Pons (tissue), 1 donor: Measurements from ENCODE around the gene TPP2.

Source experiments
- DNase-seq: peaks from one replicate; pipeline ENCODE4 v3.0.0-alpha.2; 2016; ENCODE audit warnings: low spot score

The TPP2 gene

DNA sequence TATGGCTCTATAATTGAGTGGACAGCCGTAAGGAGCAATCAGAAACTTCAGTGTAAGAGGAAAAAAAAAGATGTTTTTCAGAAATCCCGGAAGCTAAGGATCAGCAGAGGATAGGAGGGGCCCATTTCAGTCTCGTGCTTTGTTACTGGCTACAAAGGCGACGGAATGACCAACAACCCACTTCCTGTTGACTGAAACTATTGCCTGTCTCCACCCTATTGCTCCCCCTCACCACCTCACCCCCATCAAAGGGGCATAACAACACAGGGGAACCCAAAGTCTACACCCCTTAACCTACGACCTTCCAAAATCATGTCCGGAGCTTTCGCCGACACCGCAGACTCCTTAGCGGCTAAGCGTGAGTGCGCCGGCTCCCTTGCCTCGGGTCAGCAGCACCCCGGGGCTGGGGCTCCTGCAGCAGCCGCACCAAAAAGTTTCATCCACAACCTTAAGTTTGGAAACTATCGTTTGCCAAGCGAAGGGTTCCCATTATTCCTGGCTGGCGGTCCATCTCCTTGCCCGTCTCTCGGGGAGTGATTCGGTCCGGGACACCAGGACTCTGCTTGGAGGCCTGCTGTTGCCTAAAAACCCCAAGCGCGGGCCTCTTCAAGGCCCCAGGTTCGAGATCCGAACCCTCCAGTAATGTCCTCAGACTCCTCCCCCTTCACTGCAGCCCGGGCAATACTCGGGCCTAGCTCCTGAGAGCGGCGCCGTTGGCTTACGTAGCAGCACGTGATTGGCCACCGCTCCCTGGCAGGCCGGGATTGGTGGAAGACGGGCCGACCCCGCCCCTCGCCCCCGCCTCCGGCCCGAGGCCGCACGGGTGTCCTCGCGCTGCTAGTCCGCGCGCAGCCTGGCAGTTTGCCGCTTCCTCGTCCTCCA is at the start of gene TPP2:
TPP2 (plus strand) TSS at position 840 of the 882 bp plus-strand sequence. CDS start 53 bp downstream, outside the sequence.
- DNase-seq: peak; percentile 96

DNA sequence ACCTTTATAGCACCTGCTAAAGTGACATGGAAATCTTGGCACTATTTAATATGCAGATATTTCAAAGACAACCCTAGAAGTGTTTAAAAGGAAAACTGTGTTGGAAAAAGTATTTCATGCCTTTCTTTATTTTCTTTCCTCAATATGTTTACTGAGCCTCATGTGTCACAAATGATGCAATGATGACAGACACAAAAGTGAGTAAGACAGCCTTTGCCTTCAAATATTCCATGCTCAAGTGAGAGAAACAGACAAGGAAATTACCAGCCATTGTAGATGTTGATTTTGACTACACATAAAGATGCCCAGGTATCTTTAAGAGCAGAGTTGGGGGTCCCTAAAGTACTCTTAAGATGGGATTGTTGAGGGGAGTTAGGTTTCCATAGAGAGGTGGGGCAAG is 48.0 kb upstream of the TPP2 start:
- no peak for DNase-seq

DNA sequence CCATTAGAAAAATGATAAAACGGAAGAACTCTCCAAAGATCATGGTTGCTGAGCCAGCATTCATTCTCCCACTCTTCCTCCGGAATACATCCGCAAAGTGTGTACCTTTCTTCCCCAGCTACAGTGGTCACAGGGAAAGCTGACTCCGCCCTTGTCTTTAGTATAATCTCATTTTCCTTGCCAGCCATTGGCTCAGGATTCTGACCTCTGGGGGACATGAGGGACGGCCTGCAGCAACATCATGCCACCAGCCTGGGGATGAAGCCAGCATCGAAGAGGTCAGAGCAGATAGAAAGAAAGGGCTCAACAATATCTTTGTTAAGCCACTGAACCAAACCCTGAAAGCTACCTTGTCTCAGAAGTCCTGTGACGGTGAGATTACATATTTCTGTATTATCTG is 46.3 kb upstream of the TPP2 start:
- DNase-seq: no peak

DNA sequence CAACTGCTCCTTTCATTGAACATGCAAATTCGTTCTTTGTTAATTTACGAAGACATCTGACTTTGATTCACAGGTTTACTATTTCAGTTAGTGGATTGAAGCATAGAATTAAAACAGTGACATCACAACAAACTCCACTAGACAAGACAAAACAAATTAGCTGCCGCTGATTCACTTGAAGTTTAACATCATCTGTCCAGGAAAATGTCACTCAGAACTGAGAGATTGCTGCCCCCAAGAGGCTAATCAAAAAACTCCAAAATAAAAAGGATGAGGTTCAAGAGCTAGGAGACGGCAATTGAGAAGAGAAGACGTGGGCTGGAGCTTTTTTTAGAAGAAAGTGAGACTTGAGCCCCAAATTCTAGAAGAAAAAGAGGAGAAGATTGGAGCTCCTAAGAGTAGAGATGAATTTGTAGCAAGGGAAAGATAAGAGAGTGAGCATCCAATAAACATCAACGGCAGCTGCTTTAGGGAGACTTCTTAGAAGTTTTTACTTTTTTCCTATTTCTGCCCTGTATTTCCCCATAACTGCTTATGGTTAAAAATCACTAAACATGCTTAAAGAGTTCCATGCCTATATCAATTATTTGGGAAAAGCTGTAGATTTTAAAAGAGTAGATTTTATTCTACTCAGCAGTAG is 40.8 kb upstream of the TPP2 start:
- peak; percentile 65 for DNase-seq

DNA sequence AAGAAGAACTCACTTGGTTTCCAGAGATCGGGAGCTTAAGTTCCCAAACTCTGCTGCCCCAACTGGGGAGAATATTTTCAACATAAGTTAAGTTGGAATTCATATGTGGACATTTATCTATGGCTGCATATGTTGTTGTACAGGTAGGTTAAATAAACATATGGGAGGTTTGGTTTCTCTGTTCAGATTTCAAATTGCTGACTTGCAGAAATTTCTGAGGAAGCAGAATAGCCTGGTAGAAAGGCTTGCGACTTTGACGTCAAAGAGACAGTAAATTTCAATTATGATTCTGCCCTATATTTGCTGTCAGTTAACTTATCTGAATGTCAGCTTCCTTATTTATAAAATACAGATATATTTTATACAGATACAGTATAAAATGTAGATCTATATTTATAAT is 40.0 kb upstream of the TPP2 start:
- DNase-seq: no peak

DNA sequence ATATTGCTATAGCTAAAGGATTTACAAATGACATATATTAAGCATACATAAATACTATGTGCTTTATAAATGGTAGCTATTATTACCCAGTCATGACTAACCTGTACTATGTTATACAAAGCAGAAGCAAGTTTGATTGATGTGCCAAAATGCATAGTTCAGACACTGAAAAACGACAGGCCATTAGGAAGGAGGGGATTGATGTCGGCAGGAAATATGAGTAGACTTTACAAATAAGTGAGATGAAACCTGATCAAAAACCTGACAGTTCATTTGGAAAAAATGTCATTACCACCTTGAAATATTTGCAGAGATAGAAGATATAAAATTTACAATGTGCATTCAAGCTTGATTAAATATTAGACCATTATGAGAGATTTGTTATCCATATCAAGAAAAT is 38.8 kb upstream of the TPP2 start:
- DNase-seq: no peak

DNA sequence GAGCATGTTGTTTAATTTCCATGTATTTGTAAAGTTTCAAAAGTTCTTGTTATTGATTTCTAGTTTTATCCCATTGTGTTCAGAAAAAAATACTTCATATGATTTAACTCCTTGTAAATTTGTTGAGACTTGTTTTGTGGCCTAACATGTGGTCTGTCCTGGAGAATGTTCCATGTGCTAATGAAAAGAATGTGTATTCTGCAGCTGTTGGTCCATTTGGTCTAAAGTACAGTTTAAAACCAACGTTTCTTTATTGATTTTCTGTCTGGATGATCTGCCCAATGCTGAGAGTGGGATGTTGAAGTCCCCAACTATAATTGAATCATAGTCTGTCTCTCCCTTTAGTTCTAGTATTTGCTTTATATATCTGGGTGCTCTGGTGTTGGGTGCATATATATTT is 34.9 kb upstream of the TPP2 start:
- DNase-seq: no peak

DNA sequence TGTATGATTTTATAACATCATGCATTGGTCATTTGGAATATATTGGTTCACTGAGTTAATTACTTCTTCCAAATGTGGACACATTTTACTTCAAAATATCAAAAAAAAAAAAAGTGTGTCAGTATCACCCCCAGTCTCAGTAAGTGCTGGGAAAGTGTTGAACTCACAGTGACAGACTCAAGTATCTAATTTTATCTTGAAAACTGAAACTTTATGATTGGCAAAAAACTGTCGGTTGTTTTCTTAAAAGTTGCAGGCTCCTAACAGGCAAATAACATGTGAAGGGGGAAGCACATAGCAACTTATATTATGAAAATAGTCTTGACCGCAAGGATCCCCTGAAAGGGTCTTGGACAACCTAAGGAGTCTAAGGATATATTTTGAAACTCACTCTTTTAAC is 33.5 kb upstream of the TPP2 start:
- no peak for DNase-seq

DNA sequence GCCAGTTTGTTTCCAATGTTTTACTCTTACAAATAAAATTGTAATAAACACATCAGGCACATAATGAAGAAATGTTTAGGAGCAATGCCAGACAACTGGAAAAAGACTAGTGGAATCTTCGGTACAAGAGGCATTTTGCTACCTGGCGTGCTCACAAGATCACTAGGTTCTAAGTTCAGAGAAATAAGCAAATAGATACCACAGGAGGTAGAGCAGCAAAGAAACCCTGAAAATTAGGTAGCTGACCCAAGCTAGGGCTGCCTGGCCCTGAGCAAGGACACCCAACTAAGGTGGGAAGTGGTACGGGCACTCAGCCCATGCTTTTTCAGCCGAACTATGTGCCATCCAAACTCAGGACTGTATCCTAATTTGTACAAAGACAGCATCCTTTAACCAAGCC is 32.2 kb upstream of the TPP2 start:
- DNase-seq: no peak

DNA sequence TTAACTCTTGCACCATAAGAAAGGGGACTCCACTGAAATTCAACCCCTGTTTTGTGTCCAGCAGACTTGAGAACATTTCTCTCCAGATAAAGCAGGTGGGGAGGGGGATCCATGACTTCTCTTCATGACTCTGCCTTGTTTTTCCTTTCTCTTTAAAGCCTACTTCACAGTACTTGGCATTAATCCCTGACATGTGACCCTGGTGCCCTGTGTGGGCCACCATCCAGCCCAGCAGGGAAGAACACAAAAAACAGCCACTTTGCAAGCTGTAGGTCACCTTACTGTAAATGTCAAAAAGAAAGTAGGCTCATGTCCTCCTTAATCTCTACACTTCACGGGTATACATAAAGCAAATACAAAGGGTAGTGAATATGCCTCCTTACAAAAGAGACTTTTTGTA is 30.3 kb upstream of the TPP2 start:
- no peak for DNase-seq

DNA sequence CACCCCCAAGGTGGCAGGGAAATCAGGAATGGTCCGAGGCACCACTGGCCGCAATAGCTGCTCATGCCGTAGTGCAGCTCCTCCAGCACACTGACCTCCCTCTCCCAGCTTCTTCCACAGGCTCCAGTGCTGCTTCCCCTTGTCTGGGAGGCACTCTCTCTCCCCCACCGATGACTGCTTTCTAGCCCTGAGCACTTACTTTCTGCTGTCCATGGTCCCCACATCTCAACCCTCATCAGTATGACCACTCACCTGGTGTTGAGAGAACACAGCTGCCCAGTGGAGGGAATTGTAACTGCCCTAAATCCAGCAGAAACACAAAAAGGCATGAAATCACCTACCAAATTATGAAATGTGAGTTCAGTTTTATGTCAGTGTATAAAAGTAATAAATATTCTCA is 28.9 kb upstream of the TPP2 start:
- no peak for DNase-seq

DNA sequence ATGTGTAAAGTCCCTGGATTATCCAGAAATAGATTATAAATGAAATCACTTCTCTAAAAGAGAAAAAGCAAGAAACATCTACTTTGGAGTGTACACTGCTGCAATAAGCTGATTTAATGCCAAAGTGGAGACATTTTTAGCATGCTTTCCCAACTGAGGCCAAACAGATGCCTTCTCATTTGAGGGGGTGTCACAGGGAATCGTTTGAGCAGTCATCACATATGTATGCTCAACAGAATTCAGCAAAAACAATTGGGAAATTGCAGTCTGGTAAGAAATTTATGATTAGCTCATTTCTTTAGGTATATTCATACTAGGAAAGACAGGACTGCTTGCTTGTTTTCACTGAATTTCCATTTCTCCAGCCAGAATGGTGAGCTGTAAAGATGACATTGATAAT is 27.3 kb upstream of the TPP2 start:
- no peak for DNase-seq

DNA sequence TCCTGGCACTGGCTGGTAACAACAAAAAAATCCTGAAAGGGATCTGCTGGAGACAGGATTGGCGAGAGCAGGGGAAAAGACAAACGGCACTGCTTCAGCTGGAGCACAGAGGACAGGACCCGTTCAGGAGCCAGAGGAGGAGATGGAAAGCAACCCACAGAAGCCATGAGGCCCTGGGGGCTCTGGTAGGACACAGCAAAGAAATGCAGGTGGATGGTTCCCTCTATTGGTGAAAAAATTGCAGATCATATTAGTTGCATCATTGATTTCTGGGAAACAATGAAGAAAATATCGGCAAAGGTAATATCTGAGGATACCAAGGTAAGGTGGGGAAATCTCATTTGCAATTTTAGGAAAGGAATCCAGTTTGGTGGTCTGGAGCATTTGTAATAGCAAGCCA is 25.7 kb upstream of the TPP2 start:
- DNase-seq: no peak

DNA sequence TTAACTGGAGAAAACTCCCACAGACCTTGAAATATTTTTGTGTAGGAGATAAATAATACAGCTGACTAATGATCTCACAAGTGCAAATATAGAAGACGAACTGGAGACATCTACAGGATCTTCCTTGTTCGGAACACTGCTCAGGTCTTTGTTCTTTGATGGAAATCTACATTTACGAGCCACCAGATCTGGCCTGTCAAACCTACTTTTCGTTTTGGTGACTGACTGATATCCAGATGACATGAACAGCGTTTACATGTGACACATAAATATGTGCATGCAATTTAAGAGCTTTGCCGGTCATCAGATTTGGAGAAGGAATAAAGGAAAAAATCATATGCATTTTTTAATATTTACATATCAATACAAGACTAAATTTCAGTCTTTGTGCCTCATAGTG is 24.5 kb upstream of the TPP2 start:
- no peak for DNase-seq

DNA sequence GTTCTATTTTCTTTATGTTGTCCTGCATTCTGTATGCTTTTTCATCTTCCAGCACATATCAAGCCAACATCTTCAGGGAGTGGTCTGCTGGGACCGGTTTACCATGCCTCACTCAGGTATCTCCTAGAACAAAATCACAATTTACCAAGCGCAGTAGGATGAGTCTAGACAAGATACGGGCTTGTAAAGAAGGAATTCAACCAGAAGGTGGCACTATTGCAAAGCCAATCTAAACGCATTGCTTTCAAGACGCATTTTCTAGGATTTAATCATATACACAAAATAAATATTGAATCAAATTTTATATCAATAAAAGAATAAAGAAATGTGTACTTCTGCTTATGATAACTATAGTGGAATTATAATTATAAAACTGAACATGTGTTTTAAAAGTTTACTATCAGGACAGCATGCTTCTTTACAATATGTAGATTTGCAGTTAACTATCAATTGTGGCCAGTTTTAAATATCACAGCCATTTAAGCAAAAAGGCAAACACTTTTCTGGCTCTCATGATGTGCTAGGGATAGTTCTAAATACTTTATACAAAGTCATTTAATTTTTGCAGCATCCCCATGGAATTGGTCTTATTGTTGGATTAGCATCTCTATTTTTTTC is 16.1 kb upstream of the TPP2 start:
- DNase-seq: peak; percentile 87

DNA sequence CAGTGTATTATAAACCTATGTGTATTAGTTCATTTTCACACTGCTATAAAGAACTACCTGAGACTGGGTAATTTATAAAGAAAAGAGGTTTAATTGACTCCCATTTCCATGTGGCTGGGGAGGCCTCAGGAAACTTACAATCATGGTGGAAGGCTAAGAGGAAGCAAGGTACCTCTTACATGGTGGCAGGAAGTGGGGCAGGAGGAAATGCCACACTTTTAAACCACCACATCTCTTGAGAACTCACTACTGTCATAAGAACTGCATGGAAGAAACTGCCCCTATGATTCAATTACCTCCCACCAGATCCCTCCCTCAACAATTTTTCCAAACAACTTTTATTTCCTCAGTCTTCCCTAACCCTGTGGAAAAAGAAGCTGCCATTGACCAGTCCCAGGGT is 14.5 kb upstream of the TPP2 start:
- DNase-seq: no peak

DNA sequence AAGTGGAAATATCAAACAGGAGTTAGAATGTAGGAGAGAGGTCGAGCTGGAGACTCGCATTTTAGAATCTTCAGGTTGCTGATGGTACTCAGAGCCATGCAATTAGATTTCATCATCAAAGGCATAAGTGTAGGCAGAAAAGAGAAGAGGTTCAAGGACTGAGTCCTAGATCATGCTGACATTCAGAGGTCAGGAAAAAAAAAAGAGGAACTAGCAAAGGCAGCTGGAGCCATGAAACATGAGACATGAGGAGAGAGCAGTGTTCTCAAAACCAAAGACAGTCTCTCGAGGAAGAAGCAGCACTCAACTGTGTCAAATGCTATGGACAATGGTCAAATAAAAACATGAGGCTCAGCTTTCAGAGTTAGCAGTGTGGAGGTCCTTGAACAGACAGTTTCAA is 12.4 kb upstream of the TPP2 start:
- peak; percentile 62 for DNase-seq

DNA sequence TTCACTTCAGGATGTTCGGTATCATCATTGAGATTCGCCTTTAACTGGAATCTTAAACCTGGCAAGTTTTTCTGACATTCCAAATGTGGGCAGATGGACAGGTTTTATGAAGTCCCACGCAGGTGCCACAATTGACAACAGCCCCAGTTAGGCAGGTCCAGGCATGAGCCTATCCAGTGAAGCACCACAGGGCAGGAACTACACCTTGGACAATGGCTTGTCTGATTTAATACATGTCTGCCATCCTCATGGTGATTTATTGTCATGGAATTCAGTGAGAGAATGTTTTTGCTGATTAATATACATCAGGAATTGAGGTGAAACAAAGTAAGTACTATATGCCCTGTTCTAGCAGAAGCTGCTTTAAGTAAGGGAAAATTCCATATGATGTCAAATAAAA is 10.2 kb upstream of the TPP2 start:
- no peak for DNase-seq

DNA sequence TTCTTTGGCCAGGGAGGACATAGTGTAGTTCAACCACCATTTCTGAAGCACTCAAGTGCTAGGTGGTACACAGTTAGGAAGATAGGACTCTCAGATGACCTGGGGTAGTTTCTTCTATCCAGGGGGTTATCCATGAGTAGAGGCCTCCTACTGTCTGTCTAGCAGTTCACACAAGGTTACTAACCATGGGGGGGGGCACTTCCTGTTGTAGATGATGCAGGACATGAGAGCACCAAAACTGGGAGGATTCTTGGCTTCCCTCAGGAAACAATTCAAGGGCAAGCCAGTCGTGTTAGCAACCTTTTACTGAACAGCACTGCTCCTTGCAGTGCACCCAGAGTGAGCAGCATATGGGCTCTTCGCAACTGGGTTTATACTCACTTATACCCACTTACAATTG is 8.9 kb upstream of the TPP2 start:
- DNase-seq: no peak

DNA sequence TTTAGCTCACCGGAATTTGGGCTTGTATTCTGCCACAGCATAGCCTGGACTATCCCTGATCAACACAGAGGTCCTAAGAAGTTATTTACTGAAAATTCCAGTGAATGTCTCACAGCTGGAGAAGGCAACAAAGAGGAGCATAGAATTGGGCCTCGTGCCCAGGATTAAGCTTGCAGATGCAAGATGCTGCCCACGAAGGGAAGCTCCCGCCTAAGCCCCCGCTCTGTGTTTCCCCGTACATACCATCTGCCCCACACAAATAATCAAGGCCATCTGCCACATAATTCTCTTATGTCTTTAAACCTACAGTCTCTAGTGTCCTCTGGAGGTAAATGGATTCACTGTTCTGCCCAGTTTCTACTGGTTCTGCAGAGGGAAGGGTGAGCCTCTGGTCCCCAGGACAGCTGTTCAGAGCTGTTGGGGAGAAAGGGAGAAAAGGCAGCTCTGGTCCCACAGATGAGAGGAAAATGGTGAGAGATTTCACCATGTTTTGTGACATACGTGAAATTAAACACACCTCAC is 7.4 kb upstream of the TPP2 start:
- no peak for DNase-seq

DNA sequence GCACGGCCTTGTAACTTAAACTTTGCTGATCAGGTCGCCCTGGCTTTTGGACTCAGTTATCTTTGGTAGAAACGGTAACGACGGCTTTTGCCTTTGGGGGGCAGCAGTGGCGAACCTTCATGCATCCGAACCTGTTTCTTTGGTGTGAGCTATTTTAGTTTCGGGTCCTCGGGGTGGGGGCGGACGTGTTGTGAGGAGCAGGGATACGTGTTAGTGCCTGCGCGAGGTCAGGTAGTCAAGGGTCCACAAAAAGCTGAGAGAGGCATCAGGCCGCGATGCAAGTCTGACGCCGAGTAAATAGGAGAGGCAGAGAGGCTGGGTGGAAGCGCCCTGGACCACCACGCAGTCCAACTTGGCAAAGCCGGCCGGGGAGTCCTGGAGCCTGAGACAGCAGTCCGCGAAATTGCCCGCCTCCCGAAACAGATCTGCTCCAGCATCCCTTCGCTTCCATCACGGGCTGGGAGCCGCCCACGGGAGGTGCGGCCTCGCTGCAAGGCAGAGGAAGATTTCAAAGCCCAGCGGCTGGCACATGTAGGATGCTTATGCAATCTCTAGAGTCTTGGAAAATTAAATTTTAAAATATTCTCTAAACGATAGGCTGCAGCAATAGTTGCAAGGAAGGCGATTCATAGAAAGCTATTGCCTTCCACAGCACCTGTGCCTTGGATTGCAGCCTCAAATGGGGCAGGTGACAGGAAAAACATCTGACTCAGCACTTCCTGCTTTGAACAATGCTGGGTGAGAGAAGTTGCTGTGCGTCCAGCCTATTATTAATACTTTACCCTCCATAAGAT is 4.6 kb upstream of the TPP2 start:
- DNase-seq: peak; percentile 86

DNA sequence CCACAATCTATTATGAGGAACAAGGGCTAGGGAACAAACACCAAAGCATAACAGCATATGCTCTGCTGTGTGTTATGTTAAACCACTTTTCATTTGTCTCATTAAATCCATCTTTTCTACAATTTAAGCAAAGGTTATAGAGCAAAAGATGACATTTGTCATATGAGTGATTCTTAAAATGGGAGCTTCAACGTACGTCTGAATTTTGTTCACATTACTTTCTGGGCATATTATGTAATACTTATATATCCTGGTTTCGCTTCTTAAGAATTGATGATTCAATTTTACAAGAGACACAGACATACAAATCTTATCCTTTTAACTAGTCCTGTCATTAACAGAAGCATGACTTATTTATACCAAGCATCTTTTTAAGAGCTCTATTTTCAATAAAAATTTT is 3.3 kb upstream of the TPP2 start:
- DNase-seq: no peak
